HFFc6 (cell line): ENCODE results near the gene HRCT1. TPM values are rescaled to one million over a fixed set of nuclear protein-coding genes. Genes with fewer than 3 reads are reported as not detected.
"Not testable (repeated sequence)": the region's sequence is repeated elsewhere in the genome, so short reads cannot be mapped to it uniquely, and the experiment has no call there.

ENCODE experiments used
- DNase-seq: peaks from one replicate; pipeline ENCODE4 v3.0.0-alpha.2; 2018
- H3K27ac Mint-ChIP-seq: 2 replicates; pipeline ENCODE4 v1.8.0; 2020; ENCODE audit warnings: mild to moderate bottlenecking, mixed read lengths
- H3K27me3 Mint-ChIP-seq: 2 replicates; pipeline ENCODE4 v1.8.0; 2021; ENCODE audit warnings: mild to moderate bottlenecking, moderate library complexity, mixed read lengths; ENCODE audit not compliant: insufficient read depth
- H3K36me3 Mint-ChIP-seq: 2 replicates; pipeline ENCODE4 v1.8.0; 2021; ENCODE audit warnings: low read depth, mixed read lengths
- H3K4me1 Mint-ChIP-seq: 2 replicates; pipeline ENCODE4 v1.8.0; 2020; ENCODE audit warnings: low read depth, mixed read lengths
- H3K4me3 Mint-ChIP-seq: 2 replicates; pipeline ENCODE4 v1.8.0; 2020; ENCODE audit warnings: mild to moderate bottlenecking, moderate library complexity, mixed read lengths
- H3K9me3 Mint-ChIP-seq: 2 replicates; pipeline ENCODE4 v1.8.0; 2020; ENCODE audit warnings: mild to moderate bottlenecking, mixed read lengths
- CTCF ChIP-seq: fragments of 200-600 bp; sonication (generic); IDR thresholded peaks from 2 replicates; pipeline ENCODE4 v1.5.0; 2021; ENCODE audit warnings: antibody characterized with exemption, mild to moderate bottlenecking
- total RNA-seq, 6 experiments: library from RNA; stranded (reverse); fragmentation: NEBNext Ultra II Directional; extraction: Animal tissue kit (Norgen Biotek cat#: 25700); gene quantifications; 2 replicates in 1 of 6; 3 replicates in 5 of 6; pipeline ENCODE4 v1.2.3, GENCODE V29; 2021

Gene HRCT1
- total RNA-seq, 6 experiments from 2014 or later, result 2.5 to 4.1 (median 3.3) TPM

- no peak overlapping the region for H3K27ac Mint-ChIP-seq
- no peaks in the 10 kb centered on the region for H3K9me3 Mint-ChIP-seq
- H3K36me3 Mint-ChIP-seq, result no peaks in the 10 kb centered on the region
- no peak for TF ChIP-seq CTCF
- no peaks in the 10 kb centered on the region for H3K27me3 Mint-ChIP-seq
- peaks cover 52% of the 10 kb centered on the region for H3K4me1 Mint-ChIP-seq
- no peak for DNase-seq
- H3K4me3 Mint-ChIP-seq, result no peak overlapping the region
Observed at GRCh38 chr9:35930521-35930920, 24.5 kb downstream of the HRCT1 start.

GRCh38 chr9:35930989-35931388 lies 25.0 kb downstream of the HRCT1 start:
- peaks cover 52% of the 10 kb centered on the region for H3K4me1 Mint-ChIP-seq
- no peaks in the 10 kb centered on the region for H3K9me3 Mint-ChIP-seq
- H3K27ac Mint-ChIP-seq, result no peak overlapping the region
- no peak for DNase-seq
- no peak for TF ChIP-seq CTCF
- no peaks in the 10 kb centered on the region for H3K36me3 Mint-ChIP-seq
- H3K4me3 Mint-ChIP-seq, result no peak overlapping the region
- H3K27me3 Mint-ChIP-seq, result no peaks in the 10 kb centered on the region

GRCh38 chr9:35932735-35933134 lies 26.7 kb downstream of the HRCT1 start:
- H3K4me3 Mint-ChIP-seq, result no peak overlapping the region
- peaks cover 60% of the 10 kb centered on the region for H3K4me1 Mint-ChIP-seq
- peaks cover 8% of the 10 kb centered on the region for H3K36me3 Mint-ChIP-seq

GRCh38 chr9:35933550-35934067 lies 27.6 kb downstream of the HRCT1 start:
- H3K27me3 Mint-ChIP-seq, result no peaks in the 10 kb centered on the region
- H3K4me1 Mint-ChIP-seq, result peaks cover 67% of the 10 kb centered on the region
- H3K9me3 Mint-ChIP-seq, result peaks cover 4% of the 10 kb centered on the region
- DNase-seq, result no peak
- TF ChIP-seq CTCF, result no peak
- H3K36me3 Mint-ChIP-seq, result peaks cover 8% of the 10 kb centered on the region
- H3K4me3 Mint-ChIP-seq, result no peak overlapping the region
- peak overlapping the region; percentile 27 for H3K27ac Mint-ChIP-seq

More at GRCh38 chr9:35932735-35933134, 26.7 kb downstream of the HRCT1 start:
- H3K9me3 Mint-ChIP-seq, result peaks cover 4% of the 10 kb centered on the region
- TF ChIP-seq CTCF, result no peak
- H3K27me3 Mint-ChIP-seq, result no peaks in the 10 kb centered on the region
- H3K27ac Mint-ChIP-seq, result no peak overlapping the region
- DNase-seq, result no peak

- H3K36me3 Mint-ChIP-seq, H3K9me3 Mint-ChIP-seq: not testable (repeated sequence)
- peaks cover 67% of the 10 kb centered on the region for H3K4me1 Mint-ChIP-seq
Observed at GRCh38 chr9:35934069-35934468, 28.1 kb downstream of the HRCT1 start.

GRCh38 chr9:35935261-35935660 lies 29.3 kb downstream of the HRCT1 start:
- no peak overlapping the region for H3K4me3 Mint-ChIP-seq
- peaks cover 8% of the 10 kb centered on the region for H3K36me3 Mint-ChIP-seq
- H3K27me3 Mint-ChIP-seq, result no peaks in the 10 kb centered on the region
- H3K4me1 Mint-ChIP-seq, result peaks cover 73% of the 10 kb centered on the region
- H3K27ac Mint-ChIP-seq, result peak overlapping the region; percentile 39
- H3K9me3 Mint-ChIP-seq, result peaks cover 4% of the 10 kb centered on the region
- no peak for TF ChIP-seq CTCF
- no peak for DNase-seq

More at GRCh38 chr9:35934069-35934468, 28.1 kb downstream of the HRCT1 start:
- peak overlapping the region; percentile 27 for H3K27ac Mint-ChIP-seq
- H3K4me3 Mint-ChIP-seq, DNase-seq, H3K27me3 Mint-ChIP-seq: not testable (repeated sequence)
